ENCODE results near the gene KLK11.

The KLK11 gene

DNA sequence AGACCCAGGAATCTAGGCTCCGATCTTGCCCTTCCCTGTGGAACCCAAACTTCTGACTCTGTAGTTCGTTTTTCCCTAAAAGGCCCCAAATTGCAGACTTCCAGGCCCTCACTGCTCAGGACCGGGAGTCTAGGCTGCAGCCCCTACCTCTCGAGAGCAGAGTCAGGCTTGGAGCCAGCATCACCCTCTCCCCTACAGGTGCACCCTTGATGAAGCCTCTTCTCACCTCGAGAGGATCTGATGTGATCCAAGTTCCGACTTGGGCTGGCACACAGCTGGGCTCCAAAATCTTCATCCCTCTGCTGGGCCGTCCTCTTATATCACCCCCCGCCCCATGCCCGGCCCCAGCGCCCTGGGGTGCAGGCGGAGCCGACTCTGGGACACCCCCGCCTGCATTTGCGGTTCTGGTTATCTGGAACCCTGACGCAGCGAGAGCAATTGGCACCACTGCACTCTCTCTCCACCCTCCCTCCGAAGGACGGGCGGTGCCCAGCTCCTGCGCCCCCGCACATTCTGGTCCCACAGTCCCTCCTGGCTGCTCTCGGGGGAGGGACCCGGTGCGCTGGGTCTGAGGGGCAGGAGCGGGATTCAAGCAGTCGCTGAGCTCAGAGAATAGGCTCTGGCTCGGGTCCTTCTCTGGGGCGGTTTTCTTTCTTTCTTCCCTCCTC lies 42.7 kb downstream of the KLK11 start, which contains the start of gene KLK7:
KLK7 (minus strand) TSS at position 293 of the 668 bp plus-strand sequence. CDS start 1,518 bp downstream, outside the sequence.
- no peak for TF ChIP-seq CTCF (IDR thresholded peaks at IDR 0.05; ENCODE audit: low read depth, low read length, missing control alignments)
- H3K4me3 ChIP-seq (replicated peaks; ENCODE audit: low read depth, low read length): no peak within 1 kb of the TSS
- no peak for DNase-seq (ENCODE audit: extremely low read depth, low read depth)

DNA sequence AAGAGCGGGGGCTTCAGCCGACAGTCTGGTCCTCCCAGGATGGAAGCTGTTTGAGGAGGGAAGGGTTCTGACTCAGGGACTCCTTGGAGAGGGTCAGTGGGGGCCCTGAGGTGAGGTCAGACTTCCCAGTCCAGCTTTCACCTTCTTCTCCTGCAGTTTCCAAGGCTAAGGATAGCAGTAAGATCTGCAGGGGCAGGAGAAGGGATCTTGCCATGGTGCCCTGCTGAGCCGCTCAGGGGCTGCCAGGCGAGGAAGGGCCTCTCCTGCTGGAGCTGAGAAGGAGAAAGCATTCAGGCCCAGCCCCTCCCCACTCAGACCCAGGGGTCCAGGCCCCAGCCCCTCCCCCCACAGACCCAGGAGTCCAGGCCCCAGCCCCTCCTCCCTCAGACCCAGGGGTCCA lies 44.2 kb downstream of the KLK11 start:
- no peak for TF ChIP-seq CTCF (IDR thresholded peaks at IDR 0.05; ENCODE audit: low read depth, low read length, missing control alignments)
- DNase-seq (ENCODE audit: extremely low read depth, low read depth): no peak
- no peak overlapping the region for H3K4me3 ChIP-seq (replicated peaks; ENCODE audit: low read depth, low read length)

GRCh38 chr19:50981587-50982146 lies 44.7 kb downstream of the KLK11 start:
- no peak for TF ChIP-seq CTCF (IDR thresholded peaks at IDR 0.05; ENCODE audit: low read depth, low read length, missing control alignments)
- no peak for DNase-seq (ENCODE audit: extremely low read depth, low read depth)
- no peak overlapping the region for H3K4me3 ChIP-seq (replicated peaks; ENCODE audit: low read depth, low read length)

- no peak for DNase-seq (ENCODE audit: extremely low read depth, low read depth)
- H3K4me3 ChIP-seq (replicated peaks; ENCODE audit: low read depth, low read length): no peak overlapping the region
- no peak for TF ChIP-seq CTCF (IDR thresholded peaks at IDR 0.05; ENCODE audit: low read depth, low read length, missing control alignments)
Observed at GRCh38 chr19:50980208-50980607, 46.2 kb downstream of the KLK11 start.

GRCh38 chr19:50979758-50980157 lies 46.7 kb downstream of the KLK11 start:
- no peak for TF ChIP-seq CTCF (IDR thresholded peaks at IDR 0.05; ENCODE audit: low read depth, low read length, missing control alignments)
- H3K4me3 ChIP-seq (replicated peaks; ENCODE audit: low read depth, low read length): no peak overlapping the region
- DNase-seq (ENCODE audit: extremely low read depth, low read depth): no peak

GRCh38 chr19:50978772-50979390 lies 47.5 kb downstream of the KLK11 start:
- no peak overlapping the region for H3K4me3 ChIP-seq (replicated peaks; ENCODE audit: low read depth, low read length)
- DNase-seq (ENCODE audit: extremely low read depth, low read depth): no peak
- TF ChIP-seq CTCF (IDR thresholded peaks at IDR 0.05; ENCODE audit: low read depth, low read length, missing control alignments): no peak
